Psoas muscle (tissue), 8 donors: ENCODE results near the gene PRELID1. TPM values are rescaled to one million over a fixed set of nuclear protein-coding genes. Genes with fewer than 3 reads are reported as not detected.

Experiments
- ATAC-seq, 4 donors: fragments of 200-7000 bp; cut with Tn5 transposase; one replicate each; pipeline ENCODE4 v1.9.1; 2020; ENCODE audit warnings: moderate library complexity in 3 of 4, mild to moderate bottlenecking in 2 of 4
- DNase-seq, 2 donors: peaks; one replicate each; pipeline ENCODE4 v3.0.0-alpha.2; 2020
- H3K27ac ChIP-seq: fragments of 200-600 bp; one replicate; pipeline ENCODE4 v1.8.0; 2022
- H3K27me3 ChIP-seq, 3 donors: fragments of 200-600 bp in 1 of 3; one replicate each; pipeline versions ENCODE4 v1.6.1 to v1.8.0; 2013 to 2022; ENCODE audit warnings: low read length in 2 of 3, mild to moderate bottlenecking in 2 of 3, moderate library complexity in 1 of 3; ENCODE audit not compliant: insufficient read depth in 3 of 3
- H3K36me3 ChIP-seq, 2 donors: fragments of 200-600 bp in 1 of 2; one replicate each; pipeline versions ENCODE4 v1.6.1 to v1.8.0; 2013 to 2022; ENCODE audit warnings: low read depth in 1 of 2, mild to moderate bottlenecking in 1 of 2, moderate library complexity in 1 of 2; ENCODE audit not compliant: insufficient read depth in 1 of 2
- H3K4me1 ChIP-seq: fragments of 200-600 bp; one replicate; pipeline ENCODE4 v1.8.0; 2022
- H3K4me3 ChIP-seq: fragments of 200-600 bp; one replicate; pipeline ENCODE4 v1.8.0; 2022; ENCODE audit warnings: mild to moderate bottlenecking
- H3K9me3 ChIP-seq: fragments of 200-600 bp; one replicate; pipeline ENCODE4 v1.8.0; 2022
- WGBS, 3 donors: extraction: QIAGEN DNeasy Blood & Tissue Kit; methylation state at CpG; one replicate each; pipeline versions ENCODE4 v1.1.6 to v1.1.7; 2013; 5-methylcytosine and 5-hydroxymethylcytosine counted together
- intact Hi-C, 2 donors: fragments of 100-400 bp; cut with DNase I; formaldehyde crosslinking; loops; one replicate each; pipeline versions ENCODE4 v1.11.0 to v1.14.2; 2022
- polyA plus RNA-seq, 3 donors: library from polyadenylated mRNA; stranded (reverse); fragments of 200-250 nt; gene quantifications; one replicate each; pipeline ENCODE4 v1.2.3, GENCODE V29; 2013
- total RNA-seq, 4 donors: library from RNA; stranded (reverse); fragmentation: NEBNext Ultra II Directional in 2 of 4; extraction: Animal tissue kit (Norgen Biotek cat#: 25700) in 2 of 4; gene quantifications; one replicate each; pipeline versions ENCODE4 v1.2.1 to v1.2.4, GENCODE V29; 2021 to 2023
- TF ChIP-seq, protein P1 (sequence below): fragments of 200-600 bp; IDR thresholded peaks from one replicate; pipeline ENCODE4 v1.8.0; 2022; ENCODE audit warnings: antibody characterized with exemption
- donor health status: healthy with polysubstance abuse.
- donor health status: DM: no; HTN: no; CAD: no; lungs with moderate emphysema.
- donor health status: Bipolar disorder and iron deficiency.
- donor health status: healthy.
- donor health status: DM: yes; HTN: yes; CAD: no.
- donor health status: DM: no; HTN: no; CAD: no.
- donor health status: DM: no; HTN: no; CAD: no.
- donor health status: DM: yes; HTN: yes; CAD: no.

The PRELID1 gene
- total and polyA plus RNA-seq, 7 donors: 19.9 to 201 (median 53.9) TPM

GRCh38 chr5:177295924-177296323 lies 7.7 kb upstream of the PRELID1 start:
- DNase-seq: no peak
- peaks cover 10% of the 10 kb centered on the region for H3K4me1 ChIP-seq
- peaks cover 7 to 68% of the 10 kb centered on the region in 2 donors for H3K36me3 ChIP-seq
- ATAC-seq: no peak
- TF ChIP-seq, protein P1, sequence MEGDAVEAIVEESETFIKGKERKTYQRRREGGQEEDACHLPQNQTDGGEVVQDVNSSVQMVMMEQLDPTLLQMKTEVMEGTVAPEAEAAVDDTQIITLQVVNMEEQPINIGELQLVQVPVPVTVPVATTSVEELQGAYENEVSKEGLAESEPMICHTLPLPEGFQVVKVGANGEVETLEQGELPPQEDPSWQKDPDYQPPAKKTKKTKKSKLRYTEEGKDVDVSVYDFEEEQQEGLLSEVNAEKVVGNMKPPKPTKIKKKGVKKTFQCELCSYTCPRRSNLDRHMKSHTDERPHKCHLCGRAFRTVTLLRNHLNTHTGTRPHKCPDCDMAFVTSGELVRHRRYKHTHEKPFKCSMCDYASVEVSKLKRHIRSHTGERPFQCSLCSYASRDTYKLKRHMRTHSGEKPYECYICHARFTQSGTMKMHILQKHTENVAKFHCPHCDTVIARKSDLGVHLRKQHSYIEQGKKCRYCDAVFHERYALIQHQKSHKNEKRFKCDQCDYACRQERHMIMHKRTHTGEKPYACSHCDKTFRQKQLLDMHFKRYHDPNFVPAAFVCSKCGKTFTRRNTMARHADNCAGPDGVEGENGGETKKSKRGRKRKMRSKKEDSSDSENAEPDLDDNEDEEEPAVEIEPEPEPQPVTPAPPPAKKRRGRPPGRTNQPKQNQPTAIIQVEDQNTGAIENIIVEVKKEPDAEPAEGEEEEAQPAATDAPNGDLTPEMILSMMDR: no peak
- peak overlapping the region; percentile 16 for H3K27ac ChIP-seq
- no peaks in the 10 kb centered on the region for H3K9me3 ChIP-seq
- intact Hi-C loops: no loop called here
- 82 to 89% (median 83%) methylated on average over 9 of the region's 9 CpGs for WGBS, 3 donors
- no peaks in the 10 kb centered on the region for H3K27me3 ChIP-seq
- H3K4me3 ChIP-seq: no peak overlapping the region

DNA sequence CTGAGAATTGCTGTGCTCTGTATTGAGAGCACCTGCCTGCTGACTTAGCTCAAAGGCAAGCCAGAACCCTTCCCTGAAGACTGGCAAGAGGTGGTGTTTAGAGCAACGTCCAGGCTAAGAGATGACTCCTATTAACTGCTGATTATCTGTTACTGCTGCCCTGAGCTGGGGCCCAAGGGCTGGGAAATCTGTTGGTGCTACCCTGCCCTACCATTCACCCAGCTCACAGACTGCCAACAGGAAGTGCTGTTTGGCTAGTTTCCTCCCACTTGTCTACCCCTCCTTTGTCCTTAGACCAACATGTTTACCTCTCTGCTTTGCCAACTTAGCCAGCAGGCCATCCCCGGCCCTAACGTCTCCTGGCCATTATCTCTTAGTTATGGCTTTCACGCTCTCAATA lies 7.0 kb upstream of the PRELID1 start:
- no peak overlapping the region for H3K4me3 ChIP-seq
- no peaks in the 10 kb centered on the region for H3K27me3 ChIP-seq
- no peaks in the 10 kb centered on the region for H3K9me3 ChIP-seq
- 36 to 49% (median 45%) methylated on average over 4 of the region's 4 CpGs for WGBS, 3 donors
- no peak overlapping the region for H3K27ac ChIP-seq
- no peak for DNase-seq
- no peak for ATAC-seq
- H3K4me1 ChIP-seq: peaks cover 17% of the 10 kb centered on the region
- peaks cover 6 to 66% of the 10 kb centered on the region in 2 donors for H3K36me3 ChIP-seq
- TF ChIP-seq, protein P1: no peak
- intact Hi-C loops: no loop called here

GRCh38 chr5:177297922-177298321 lies 5.7 kb upstream of the PRELID1 start:
- intact Hi-C loops: no loop called here
- ATAC-seq: no peak
- 52 to 86% (median 59%) methylated on average over 2 of the region's 2 CpGs for WGBS, 3 donors

DNA sequence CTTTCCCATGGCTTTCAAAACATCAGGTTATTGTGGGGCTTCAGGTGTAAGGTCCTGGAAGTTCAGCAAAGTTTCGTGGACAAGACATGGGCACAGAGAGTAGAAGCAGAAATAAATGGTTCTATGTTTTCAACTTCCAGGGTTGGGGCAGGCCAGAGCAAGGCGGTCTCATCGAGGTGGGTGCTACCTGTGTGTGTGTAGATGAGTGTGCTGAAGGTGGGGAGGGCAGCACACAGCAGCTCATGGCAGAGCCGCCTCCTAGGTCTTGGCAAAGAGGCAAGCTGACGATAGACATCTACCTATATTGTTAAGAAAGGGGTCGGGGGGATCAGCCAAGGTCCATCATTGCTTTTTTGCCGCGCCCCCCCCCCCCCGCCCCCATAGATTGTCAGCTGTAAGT lies 3.9 kb upstream of the PRELID1 start:
- Histone ChIP-seq H3K27ac (peak overlapping the region; percentile 92), H3K27me3 (no peaks in the 10 kb centered on the region), H3K36me3 (peaks cover 0 to 43% of the 10 kb centered on the region in 2 donors), H3K9me3 (no peaks in the 10 kb centered on the region), H3K4me1 (peaks cover 31% of the 10 kb centered on the region), H3K4me3 (no peak overlapping the region)
- intact Hi-C loops: loop anchor here (5.0 kb wide), 2 partner anchors 167 to 182 kb away; partner anchors contain the start of gene NSD1 (in 1 of the 2)
- 76 to 83% (median 79%) methylated on average over 9 of the region's 9 CpGs for WGBS, 3 donors
- TF ChIP-seq, protein P1: no peak
- DNase-seq (no peak), ATAC-seq (no peak)

More at GRCh38 chr5:177297922-177298321, 5.7 kb upstream of the PRELID1 start:
- Histone ChIP-seq H3K27me3 (no peaks in the 10 kb centered on the region), H3K27ac (no peak overlapping the region), H3K36me3 (peaks cover 0 to 60% of the 10 kb centered on the region in 2 donors), H3K4me1 (peaks cover 26% of the 10 kb centered on the region), H3K4me3 (no peak overlapping the region), H3K9me3 (no peaks in the 10 kb centered on the region)
- TF ChIP-seq, protein P1: no peak
- no peak for DNase-seq
